IMR-90 (cell line): ENCODE data around the gene SETDB1. TPM values are rescaled to one million over a fixed set of nuclear protein-coding genes. Genes with fewer than 3 reads are reported as not detected.

ENCODE experiments used
- ATAC-seq: fragments of 200-7000 bp; cut with Tn5 transposase; 2 replicates; pipeline ENCODE4 v1.9.1; 2020; ENCODE audit warnings: low read depth, mild to moderate bottlenecking, moderate library complexity
- BruUV-seq: library from RNA; stranded (reverse); fragments of 400-500 nt; replicated peaks from 2 replicates; lab custom pipeline; 2021; lab: Mats Ljungman, UMichigan
- CTCF ChIA-PET: fragments of 300-600 bp; formaldehyde crosslinking; extraction: SDS; loops from one replicate; lab custom pipeline; 2021; ENCODE audit warnings: antibody characterized with exemption; lab: Yijun Ruan, JAX
- POLR2A ChIA-PET: fragments of 300-600 bp; sonication (Branson Sonifier 250); formaldehyde crosslinking; loops from one replicate; lab custom pipeline; 2022; ENCODE audit warnings: antibody characterized with exemption; ENCODE audit not compliant: unreplicated experiment; lab: Charles Lee
- DNase-seq: peaks from one replicate; pipeline ENCODE4 v3.0.0; 2013
- H2AFZ ChIP-seq: replicated peaks from 2 replicates; pipeline ENCODE3; 2013; ENCODE audit warnings: low read length, mild to moderate bottlenecking; ENCODE audit not compliant: poor library complexity
- H2AK5ac ChIP-seq: 2 replicates; pipeline ENCODE4 v1.6.1; 2013; ENCODE audit warnings: low read depth, low read length, inconsistent platforms
- H2AK9ac ChIP-seq: replicated peaks from 2 replicates; pipeline ENCODE3; 2013; ENCODE audit warnings: mild to moderate bottlenecking, low read depth, low read length, moderate library complexity; ENCODE audit not compliant: poor library complexity
- H2BK120ac ChIP-seq: 2 replicates; pipeline ENCODE4 v1.6.1; 2013; ENCODE audit warnings: low read depth, low read length, inconsistent platforms
- H2BK15ac ChIP-seq: 3 replicates; pipeline ENCODE4 v1.6.1; 2013; ENCODE audit warnings: low read depth, low read length, inconsistent platforms
- H2BK20ac ChIP-seq: 2 replicates; pipeline ENCODE4 v1.6.1; 2013; ENCODE audit warnings: low read depth, mild to moderate bottlenecking, inconsistent platforms, low read length, moderate library complexity
- H2BK5ac ChIP-seq: 2 replicates; pipeline ENCODE4 v1.6.1; 2013; ENCODE audit warnings: mild to moderate bottlenecking, low read depth, low read length, inconsistent platforms; ENCODE audit not compliant: poor library complexity, severe bottlenecking
- H3K14ac ChIP-seq: replicated peaks from 2 replicates; pipeline ENCODE4 v1.6.1; 2013; ENCODE audit warnings: low read depth, low read length, inconsistent platforms
- H3K18ac ChIP-seq: 2 replicates; pipeline ENCODE4 v1.6.1; 2013; ENCODE audit warnings: low read depth, low read length, control low read depth
- H3K23ac ChIP-seq: 2 replicates; pipeline ENCODE4 v1.6.1; 2013; ENCODE audit warnings: low read depth, low read length, inconsistent platforms
- H3K27ac ChIP-seq: 2 replicates; pipeline ENCODE4 v1.5.1; 2013; ENCODE audit warnings: mild to moderate bottlenecking, control low read depth, low read length; ENCODE audit not compliant: insufficient read depth
- H3K27me3 ChIP-seq: 2 replicates; pipeline ENCODE4 v1.6.1; 2013; ENCODE audit warnings: low read length; ENCODE audit not compliant: control insufficient read depth, insufficient read depth
- H3K36me3 ChIP-seq: 2 replicates; pipeline ENCODE4 v1.6.1; 2013; ENCODE audit warnings: low read length, mixed read lengths; ENCODE audit not compliant: control insufficient read depth, insufficient read depth
- H3K4ac ChIP-seq: 2 replicates; pipeline ENCODE4 v1.6.1; 2013; ENCODE audit warnings: low read depth, low read length, inconsistent platforms
- H3K4me1 ChIP-seq: 2 replicates; pipeline ENCODE4 v1.6.1; 2013; ENCODE audit warnings: low read length, mixed read lengths; ENCODE audit not compliant: control insufficient read depth, insufficient read depth
- H3K4me2 ChIP-seq: 2 replicates; pipeline ENCODE4 v1.6.1; 2013; ENCODE audit warnings: low read depth, mild to moderate bottlenecking, control low read depth, low read length, moderate library complexity
- H3K4me3 ChIP-seq: 2 replicates; pipeline ENCODE4 v1.5.1; 2013; ENCODE audit warnings: low read depth, mild to moderate bottlenecking, control low read depth, low read length, moderate library complexity; ENCODE audit not compliant: insufficient read depth
- H3K56ac ChIP-seq: 2 replicates; pipeline ENCODE4 v1.6.1; 2013; ENCODE audit warnings: low read length, inconsistent platforms; ENCODE audit not compliant: insufficient read depth; ENCODE audit errors: extremely low read depth
- H3K79me1 ChIP-seq, 2 experiments: 2 replicates each; pipeline ENCODE4 v1.6.1; 2013; ENCODE audit warnings: low read length in 2 of 2, inconsistent platforms in 1 of 2, low read depth in 1 of 2
- H3K9ac ChIP-seq: 2 replicates; pipeline ENCODE4 v1.6.1; 2013; ENCODE audit warnings: low read depth, low read length, control low read depth
- H3K9me1 ChIP-seq: 2 replicates; pipeline ENCODE4 v1.6.1; 2013; ENCODE audit warnings: low read length, inconsistent platforms; ENCODE audit not compliant: insufficient read depth
- H3K9me3 ChIP-seq: 2 replicates; pipeline ENCODE4 v1.6.1; 2013; ENCODE audit warnings: low read length; ENCODE audit not compliant: control insufficient read depth, insufficient read depth
- H4K20me1 ChIP-seq: 2 replicates; pipeline ENCODE4 v1.6.1; 2013; ENCODE audit warnings: low read length, inconsistent platforms; ENCODE audit not compliant: insufficient read depth
- H4K5ac ChIP-seq: 2 replicates; pipeline ENCODE4 v1.6.1; 2013; ENCODE audit warnings: mild to moderate bottlenecking, low read depth, low read length, control low read depth
- H4K8ac ChIP-seq, 2 experiments: 2 replicates each; pipeline ENCODE4 v1.6.1; 2013; ENCODE audit warnings: low read depth in 2 of 2, low read length in 2 of 2, control low read depth in 1 of 2, inconsistent platforms in 1 of 2
- H4K91ac ChIP-seq: 2 replicates; pipeline ENCODE4 v1.6.1; 2013; ENCODE audit warnings: low read depth, low read length, inconsistent platforms; ENCODE audit not compliant: insufficient read depth
- BHLHE40 ChIP-seq: fragments of 150-350 bp; IDR thresholded peaks from 2 replicates; pipeline ENCODE4 v1.6.1; 2016; ENCODE audit warnings: mild to moderate bottlenecking, low read depth, low read length
- MAZ ChIP-seq: IDR thresholded peaks from 2 replicates; pipeline ENCODE4 v1.6.1; 2012; ENCODE audit warnings: low read depth, mild to moderate bottlenecking, low read length, improper control_type of control experiment, moderate library complexity, borderline replicate concordance
- RFX5 ChIP-seq: IDR thresholded peaks from 2 replicates; pipeline ENCODE4 v1.8.0; 2012; ENCODE audit warnings: low read depth, mild to moderate bottlenecking, low read length, moderate library complexity
- USF2 ChIP-seq: fragments of 150-350 bp; IDR thresholded peaks from 2 replicates; pipeline ENCODE4 v1.6.1; 2017; ENCODE audit warnings: mild to moderate bottlenecking, antibody characterized with exemption, low read length, low read depth
- WGBS, 2 experiments: methylation state at CpG; one replicate each; pipeline versions ENCODE4 v1.1.5 to v1.1.7; 2013; ENCODE audit warnings: missing lambda C conversion rate in 2 of 2; ENCODE audit not compliant: insufficient read length in 1 of 2; ENCODE audit errors: extremely low coverage in 2 of 2; 5-methylcytosine and 5-hydroxymethylcytosine counted together
- dilution Hi-C: fragments of 300-500 bp; cut with HindIII; formaldehyde crosslinking; loops from one replicate; pipeline ENCODE4 v1.14.3; 2018; ENCODE audit warnings: low sequenced_read_pairs; ENCODE audit not compliant: unreplicated experiment
- in situ Hi-C: fragments of 300-500 bp; cut with MboI; formaldehyde crosslinking; loops from 3 replicates; pipeline ENCODE4 v1.14.3; 2019; ENCODE audit warnings: low sequenced_read_pairs, inconsistent platforms, mixed read lengths
- intact Hi-C: fragments of 100-400 bp; cut with micrococcal nuclease; formaldehyde crosslinking; loops from 2 replicates; pipeline ENCODE4 v1.10.0; 2022
- polyA plus RNA-seq, 3 experiments: library from polyadenylated mRNA; depleted of rRNA; stranded (reverse); fragments of >200 nt; gene quantifications; 2 replicates each; pipeline ENCODE4 v1.2.3, GENCODE V29; 2012; ENCODE audit warnings: low replicate concordance in 1 of 3
- total RNA-seq: library from RNA; depleted of rRNA; stranded (reverse); fragments of >200 nt; gene quantifications from 2 replicates; pipeline ENCODE4 v1.2.3, GENCODE V29; 2012

SETDB1 gene
- total and polyA plus RNA-seq, 2 of the 4 experiments (the other 2 are of a cell fraction): 18.7 to 22.9 TPM

GRCh38 chr1:150966011-150966410 is 39.8 kb downstream of the SETDB1 start:
- in situ Hi-C loops: no loop called here
- no peak overlapping the region for H3K23ac ChIP-seq
- no peak overlapping the region for H2AK5ac ChIP-seq
- H3K18ac ChIP-seq: no peak overlapping the region
- ChIA-PET CTCF (interaction anchor here (1.3 kb wide), 1 partner anchor 13 kb away, joined by 3 read pairs; no protein-coding TSS in a partner anchor), POLR2A (no interaction called here)
- H2BK20ac ChIP-seq: no peak overlapping the region
- H3K14ac ChIP-seq: no peak overlapping the region
- H3K4me1 ChIP-seq: peaks cover 9% of the 10 kb centered on the region
- H4K20me1 ChIP-seq: peaks cover 52% of the 10 kb centered on the region
- no CpG with 5 or more reads among the region's 6 CpGs for WGBS, 2 experiments
- BruUV-seq: TSS peak; percentile 85
- H2BK15ac ChIP-seq: no peak overlapping the region
- no peak overlapping the region for H2AK9ac ChIP-seq
- no peak for ATAC-seq
- H3K9me1 ChIP-seq: peaks cover 23% of the 10 kb centered on the region
- TF ChIP-seq BHLHE40 (no peak), USF2 (no peak), RFX5 (no peak), MAZ (no peak)
- no peaks in the 10 kb centered on the region for H3K9me3 ChIP-seq
- no peaks in the 10 kb centered on the region for H3K27me3 ChIP-seq
- H2BK5ac ChIP-seq: no peak overlapping the region
- intact Hi-C loops: no loop called here
- H3K27ac ChIP-seq: no peak overlapping the region
- H3K4ac ChIP-seq: no peak overlapping the region
- no peak overlapping the region for H2BK120ac ChIP-seq
- dilution Hi-C loops: no loop called here
- no peak overlapping the region for H3K4me2 ChIP-seq
- H3K4me3 ChIP-seq: no peak overlapping the region
- no peak overlapping the region for H2AFZ ChIP-seq
- H3K9ac ChIP-seq: no peak overlapping the region
- H3K56ac ChIP-seq: no peak overlapping the region
- no peak overlapping the region for H4K8ac ChIP-seq
- no peak overlapping the region for H4K5ac ChIP-seq
- H3K79me1 ChIP-seq: peaks cover 28 to 62% of the 10 kb centered on the region in 2 experiments
- DNase-seq: no peak
- H4K91ac ChIP-seq: no peak overlapping the region
- peaks cover 71% of the 10 kb centered on the region for H3K36me3 ChIP-seq
